ENCODE measurements around the gene HAT1.
A peak's percentile ranks its signal among the peaks of the same experiment; 100 is the strongest.
"Not testable (repeated sequence)": the region's sequence is repeated elsewhere in the genome, so short reads cannot be mapped to it uniquely, and the experiment has no call there.

HAT1 gene

GRCh38 chr2:171979103-171979502, 56.8 kb downstream of the HAT1 start:
- DNase-seq (ENCODE audit: low spot score), result no peak

GRCh38 chr2:171983924-171984323, 61.7 kb downstream of the HAT1 start:
- DNase-seq (ENCODE audit: low spot score), result not testable (repeated sequence)

- DNase-seq (ENCODE audit: low spot score), result no peak
Measured at GRCh38 chr2:171985076-171985475, 62.8 kb downstream of the HAT1 start.

GRCh38 chr2:171986778-171987177, 64.5 kb downstream of the HAT1 start:
- no peak for DNase-seq (ENCODE audit: low spot score)

GRCh38 chr2:171991027-171991426, 68.8 kb downstream of the HAT1 start:
- DNase-seq (ENCODE audit: low spot score), result no peak

GRCh38 chr2:171995586-171995985, 73.3 kb downstream of the HAT1 start:
- DNase-seq (ENCODE audit: low spot score), result no peak

- DNase-seq (ENCODE audit: low spot score), result no peak
Measured at GRCh38 chr2:171996021-171996420, 73.8 kb downstream of the HAT1 start.

GRCh38 chr2:171997031-171997430, 74.8 kb downstream of the HAT1 start:
- not testable (repeated sequence) for DNase-seq (ENCODE audit: low spot score)

GRCh38 chr2:171999161-171999560, 76.9 kb downstream of the HAT1 start:
- no peak for DNase-seq (ENCODE audit: low spot score)

GRCh38 chr2:171999604-172000469, 77.6 kb downstream of the HAT1 start, which contains the start of gene METAP1D:
Gene METAP1D (plus strand): TSS chr2:171999953. CDS start chr2:171999970, 17 bp downstream.
- peak; percentile 100 for DNase-seq (ENCODE audit: low spot score)

GRCh38 chr2:172000696-172001361, 78.6 kb downstream of the HAT1 start:
- no peak for DNase-seq (ENCODE audit: low spot score)

- no peak for DNase-seq (ENCODE audit: low spot score)
Measured at GRCh38 chr2:172007372-172007771, 85.1 kb downstream of the HAT1 start.

GRCh38 chr2:172009823-172010222, 87.6 kb downstream of the HAT1 start:
- DNase-seq (ENCODE audit: low spot score), result no peak

GRCh38 chr2:172011812-172012575, 89.7 kb downstream of the HAT1 start:
- DNase-seq (ENCODE audit: low spot score), result no peak

GRCh38 chr2:172012677-172013391, 90.6 kb downstream of the HAT1 start:
- no peak for DNase-seq (ENCODE audit: low spot score)

- DNase-seq (ENCODE audit: low spot score), result no peak
Measured at GRCh38 chr2:172013396-172013795, 91.1 kb downstream of the HAT1 start.

GRCh38 chr2:172021074-172021931, 99.0 kb downstream of the HAT1 start:
- DNase-seq (ENCODE audit: low spot score), result no peak

- peak; percentile 27 for DNase-seq (ENCODE audit: low spot score)
Measured at GRCh38 chr2:172021955-172022354, 99.7 kb downstream of the HAT1 start.

GRCh38 chr2:172031536-172031935, 109.3 kb downstream of the HAT1 start:
- no peak for DNase-seq (ENCODE audit: low spot score)

Data from AG20443 (cell line).